ENCODE results near the gene MAP6. TPM values are rescaled to one million over a fixed set of nuclear protein-coding genes. Genes with fewer than 3 reads are reported as not detected.

MAP6 gene
- total RNA-seq, 1 donor from 2014 or later = 8.6 TPM

GRCh38 chr11:75593286-75593915 lies 75.4 kb downstream of the MAP6 start:
- intact Hi-C loops (cut with micrococcal nuclease) = no loop called here

GRCh38 chr11:75592715-75593114 lies 76.1 kb downstream of the MAP6 start:
- intact Hi-C loops (cut with micrococcal nuclease) = loop anchor here (1.0 kb wide), 1 partner anchor 45 kb away; no protein-coding TSS in a partner anchor

GRCh38 chr11:75591966-75592365 lies 76.9 kb downstream of the MAP6 start:
- intact Hi-C loops (cut with micrococcal nuclease) = loop anchor here (1.0 kb wide), 1 partner anchor 45 kb away; no protein-coding TSS in a partner anchor

GRCh38 chr11:75591371-75591770 lies 77.5 kb downstream of the MAP6 start:
- intact Hi-C loops (cut with micrococcal nuclease) = no loop called here

GRCh38 chr11:75589933-75590332 lies 78.9 kb downstream of the MAP6 start:
- intact Hi-C loops (cut with micrococcal nuclease) = no loop called here

- intact Hi-C loops (cut with micrococcal nuclease) = no loop called here
Observed at GRCh38 chr11:75589051-75589450, 79.8 kb downstream of the MAP6 start.

- intact Hi-C loops (cut with micrococcal nuclease) = no loop called here
Observed at GRCh38 chr11:75588051-75588481, 80.8 kb downstream of the MAP6 start.

- intact Hi-C loops (cut with micrococcal nuclease) = no loop called here
Observed at GRCh38 chr11:75586395-75586794, 82.4 kb downstream of the MAP6 start.

GRCh38 chr11:75585293-75585670 lies 83.6 kb downstream of the MAP6 start:
- intact Hi-C loops (cut with micrococcal nuclease) = no loop called here

- intact Hi-C loops (cut with micrococcal nuclease) = loop anchor here (5.0 kb wide), 1 partner anchor 83 kb away; the partner anchor contains the start of gene MAP6
Observed at GRCh38 chr11:75584659-75585292, 84.1 kb downstream of the MAP6 start.

- intact Hi-C loops (cut with micrococcal nuclease) = loop anchor here (5.0 kb wide), 1 partner anchor 83 kb away; the partner anchor contains the start of gene MAP6
Observed at GRCh38 chr11:75583718-75584658, 84.8 kb downstream of the MAP6 start.

- intact Hi-C loops (cut with micrococcal nuclease) = loop anchor here (5.0 kb wide), 1 partner anchor 84 kb away; the partner anchor contains the start of gene MAP6
Observed at GRCh38 chr11:75582895-75583717, 85.7 kb downstream of the MAP6 start.

- intact Hi-C loops (cut with micrococcal nuclease) = loop anchor here (5.0 kb wide), 1 partner anchor 85 kb away; the partner anchor contains the start of gene MAP6
Observed at GRCh38 chr11:75582506-75582894, 86.3 kb downstream of the MAP6 start.

- intact Hi-C loops (cut with micrococcal nuclease) = loop anchor here (2.0 to 5.0 kb wide), 3 partner anchors 48 to 191 kb away; partner anchors contain the start of gene MAP6
Observed at GRCh38 chr11:75579841-75580240, 89.0 kb downstream of the MAP6 start.

- intact Hi-C loops (cut with micrococcal nuclease) = loop anchor here (2.0 to 5.0 kb wide), 2 partner anchors 47 to 190 kb away; no protein-coding TSS in a partner anchor
Observed at GRCh38 chr11:75578977-75579376, 89.9 kb downstream of the MAP6 start.

GRCh38 chr11:75577207-75577606 lies 91.6 kb downstream of the MAP6 start:
- intact Hi-C loops (cut with micrococcal nuclease) = loop anchor here (1.0 to 5.0 kb wide), 3 partner anchors 30 to 130 kb away; no protein-coding TSS in a partner anchor

- intact Hi-C loops (cut with micrococcal nuclease) = loop anchor here (2.0 to 5.0 kb wide), 2 partner anchors 44 to 130 kb away; no protein-coding TSS in a partner anchor
Observed at GRCh38 chr11:75576499-75576918, 92.3 kb downstream of the MAP6 start.

GRCh38 chr11:75576017-75576416 lies 92.8 kb downstream of the MAP6 start:
- intact Hi-C loops (cut with micrococcal nuclease) = loop anchor here (2.0 to 5.0 kb wide), 2 partner anchors 44 to 129 kb away; no protein-coding TSS in a partner anchor

- intact Hi-C loops (cut with micrococcal nuclease) = loop anchor here (5.0 kb wide), 1 partner anchor 43 kb away; no protein-coding TSS in a partner anchor
Observed at GRCh38 chr11:75574698-75575602, 93.9 kb downstream of the MAP6 start.
